Measurements from ENCODE around the gene LANCL2.

The LANCL2 gene

GRCh38 chr7:55432506-55432905, 67.4 kb downstream of the LANCL2 start:
- H3K9me3 Mint-ChIP-seq = no peaks in the 10 kb centered on the region
- H3K36me3 Mint-ChIP-seq (ENCODE audit: low read depth) = peaks cover 10% of the 10 kb centered on the region
- H3K4me1 Mint-ChIP-seq (ENCODE audit: low read depth) = peaks cover 33% of the 10 kb centered on the region
- no peak overlapping the region for H3K4me3 Mint-ChIP-seq
- no peaks in the 10 kb centered on the region for H3K27me3 Mint-ChIP-seq
- H3K27ac Mint-ChIP-seq = no peak overlapping the region

- H3K4me3 Mint-ChIP-seq = no peak overlapping the region
- H3K4me1 Mint-ChIP-seq (ENCODE audit: low read depth) = peaks cover 27% of the 10 kb centered on the region
- H3K27ac Mint-ChIP-seq = peak overlapping the region; percentile 70
- H3K9me3 Mint-ChIP-seq = no peaks in the 10 kb centered on the region
- H3K36me3 Mint-ChIP-seq (ENCODE audit: low read depth) = peaks cover 9% of the 10 kb centered on the region
- no peaks in the 10 kb centered on the region for H3K27me3 Mint-ChIP-seq
Measured at GRCh38 chr7:55432939-55433784, 68.0 kb downstream of the LANCL2 start.

GRCh38 chr7:55435466-55435865, 70.3 kb downstream of the LANCL2 start:
- H3K27ac Mint-ChIP-seq = no peak overlapping the region
- H3K4me1 Mint-ChIP-seq (ENCODE audit: low read depth) = peaks cover 38% of the 10 kb centered on the region
- no peaks in the 10 kb centered on the region for H3K9me3 Mint-ChIP-seq
- H3K27me3 Mint-ChIP-seq = no peaks in the 10 kb centered on the region
- H3K36me3 Mint-ChIP-seq (ENCODE audit: low read depth) = no peaks in the 10 kb centered on the region
- no peak overlapping the region for H3K4me3 Mint-ChIP-seq

- H3K4me3 Mint-ChIP-seq = no peak overlapping the region
- H3K4me1 Mint-ChIP-seq (ENCODE audit: low read depth) = peaks cover 38% of the 10 kb centered on the region
- no peaks in the 10 kb centered on the region for H3K36me3 Mint-ChIP-seq (ENCODE audit: low read depth)
- no peaks in the 10 kb centered on the region for H3K27me3 Mint-ChIP-seq
- H3K27ac Mint-ChIP-seq = no peak overlapping the region
- no peaks in the 10 kb centered on the region for H3K9me3 Mint-ChIP-seq
Measured at GRCh38 chr7:55436457-55436856, 71.3 kb downstream of the LANCL2 start.

- H3K27ac Mint-ChIP-seq = no peak overlapping the region
Measured at GRCh38 chr7:55437375-55437774, 72.2 kb downstream of the LANCL2 start.

GRCh38 chr7:55438085-55438756, 73.1 kb downstream of the LANCL2 start:
- no peak overlapping the region for H3K27ac Mint-ChIP-seq
- H3K4me3 Mint-ChIP-seq = no peak overlapping the region
- peaks cover 28% of the 10 kb centered on the region for H3K4me1 Mint-ChIP-seq (ENCODE audit: low read depth)

More at GRCh38 chr7:55437375-55437774, 72.2 kb downstream of the LANCL2 start:
- Mint-ChIP-seq H3K27me3 (no peaks in the 10 kb centered on the region), H3K4me3 (no peak overlapping the region), H3K4me1 (ENCODE audit: low read depth) (peaks cover 36% of the 10 kb centered on the region), H3K36me3 (ENCODE audit: low read depth) (no peaks in the 10 kb centered on the region), H3K9me3 (no peaks in the 10 kb centered on the region)

GRCh38 chr7:55438757-55439525, 73.8 kb downstream of the LANCL2 start:
- Mint-ChIP-seq H3K4me3 (no peak overlapping the region), H3K4me1 (ENCODE audit: low read depth) (peaks cover 23% of the 10 kb centered on the region), H3K9me3 (no peaks in the 10 kb centered on the region), H3K36me3 (ENCODE audit: low read depth) (no peaks in the 10 kb centered on the region), H3K27me3 (no peaks in the 10 kb centered on the region), H3K27ac (no peak overlapping the region)

More at GRCh38 chr7:55438085-55438756, 73.1 kb downstream of the LANCL2 start:
- H3K36me3 Mint-ChIP-seq (ENCODE audit: low read depth) = no peaks in the 10 kb centered on the region
- H3K9me3 Mint-ChIP-seq = no peaks in the 10 kb centered on the region
- no peaks in the 10 kb centered on the region for H3K27me3 Mint-ChIP-seq

- no peaks in the 10 kb centered on the region for H3K9me3 Mint-ChIP-seq
- H3K4me3 Mint-ChIP-seq = no peak overlapping the region
- H3K4me1 Mint-ChIP-seq (ENCODE audit: low read depth) = peaks cover 23% of the 10 kb centered on the region
- no peak overlapping the region for H3K27ac Mint-ChIP-seq
- no peaks in the 10 kb centered on the region for H3K27me3 Mint-ChIP-seq
- no peaks in the 10 kb centered on the region for H3K36me3 Mint-ChIP-seq (ENCODE audit: low read depth)
Measured at GRCh38 chr7:55439627-55440026, 74.5 kb downstream of the LANCL2 start.

GRCh38 chr7:55440040-55440690, 75.0 kb downstream of the LANCL2 start:
- peaks cover 28% of the 10 kb centered on the region for H3K4me1 Mint-ChIP-seq (ENCODE audit: low read depth)
- no peak overlapping the region for H3K4me3 Mint-ChIP-seq
- no peaks in the 10 kb centered on the region for H3K9me3 Mint-ChIP-seq
- H3K27me3 Mint-ChIP-seq = no peaks in the 10 kb centered on the region
- H3K27ac Mint-ChIP-seq = no peak overlapping the region
- no peaks in the 10 kb centered on the region for H3K36me3 Mint-ChIP-seq (ENCODE audit: low read depth)

- Mint-ChIP-seq H3K27me3 (no peaks in the 10 kb centered on the region), H3K36me3 (ENCODE audit: low read depth) (no peaks in the 10 kb centered on the region), H3K4me3 (no peak overlapping the region), H3K4me1 (ENCODE audit: low read depth) (peaks cover 30% of the 10 kb centered on the region), H3K9me3 (no peaks in the 10 kb centered on the region), H3K27ac (no peak overlapping the region)
Measured at GRCh38 chr7:55441002-55441401, 75.9 kb downstream of the LANCL2 start.

- no peaks in the 10 kb centered on the region for H3K36me3 Mint-ChIP-seq (ENCODE audit: low read depth)
- no peak overlapping the region for H3K4me3 Mint-ChIP-seq
- no peaks in the 10 kb centered on the region for H3K27me3 Mint-ChIP-seq
- no peak overlapping the region for H3K27ac Mint-ChIP-seq
- H3K4me1 Mint-ChIP-seq (ENCODE audit: low read depth) = peaks cover 26% of the 10 kb centered on the region
- no peaks in the 10 kb centered on the region for H3K9me3 Mint-ChIP-seq
Measured at GRCh38 chr7:55441774-55442522, 76.8 kb downstream of the LANCL2 start.

GRCh38 chr7:55444786-55445185, 79.6 kb downstream of the LANCL2 start:
- no peaks in the 10 kb centered on the region for H3K9me3 Mint-ChIP-seq

GRCh38 chr7:55448526-55448925, 83.4 kb downstream of the LANCL2 start:
- H3K27ac Mint-ChIP-seq = no peak overlapping the region
- H3K9me3 Mint-ChIP-seq = no peaks in the 10 kb centered on the region
- peaks cover 12% of the 10 kb centered on the region for H3K36me3 Mint-ChIP-seq (ENCODE audit: low read depth)
- no peaks in the 10 kb centered on the region for H3K27me3 Mint-ChIP-seq
- H3K4me3 Mint-ChIP-seq = no peak overlapping the region
- peaks cover 17% of the 10 kb centered on the region for H3K4me1 Mint-ChIP-seq (ENCODE audit: low read depth)

More at GRCh38 chr7:55444786-55445185, 79.6 kb downstream of the LANCL2 start:
- Mint-ChIP-seq H3K27me3 (no peaks in the 10 kb centered on the region), H3K36me3 (ENCODE audit: low read depth) (no peaks in the 10 kb centered on the region), H3K4me1 (ENCODE audit: low read depth) (peaks cover 10% of the 10 kb centered on the region), H3K27ac (no peak overlapping the region), H3K4me3 (no peak overlapping the region)
